NCI-H2227 (cell line): ENCODE data around the gene EIF2B1.
"Not testable (repeated sequence)": the region's sequence is repeated elsewhere in the genome, so short reads cannot be mapped to it uniquely, and the experiment has no call there.

Experiments used
- DNase-seq: peaks from one replicate; lab custom pipeline; 2025; ENCODE audit not compliant: unreplicated experiment; lab: John Stamatoyannopoulos, UW

EIF2B1 gene

GRCh38 chr12:123621101-123621500 is 12.4 kb downstream of the EIF2B1 start:
- no peak for DNase-seq

GRCh38 chr12:123617580-123617979 is 15.9 kb downstream of the EIF2B1 start:
- no peak for DNase-seq

- no peak for DNase-seq
Observed at GRCh38 chr12:123617144-123617543, 16.3 kb downstream of the EIF2B1 start.

GRCh38 chr12:123614531-123614930 is 19.0 kb downstream of the EIF2B1 start:
- no peak for DNase-seq

GRCh38 chr12:123614110-123614509 is 19.4 kb downstream of the EIF2B1 start:
- DNase-seq: no peak

- DNase-seq: no peak
Observed at GRCh38 chr12:123608182-123608581, 25.3 kb downstream of the EIF2B1 start.

- DNase-seq: no peak
Observed at GRCh38 chr12:123607756-123608155, 25.7 kb downstream of the EIF2B1 start.

- DNase-seq: not testable (repeated sequence)
Observed at GRCh38 chr12:123603495-123603894, 30.0 kb downstream of the EIF2B1 start.

- DNase-seq: no peak
Observed at GRCh38 chr12:123602651-123603195, 30.8 kb downstream of the EIF2B1 start.

GRCh38 chr12:123601602-123602489 is 31.6 kb downstream of the EIF2B1 start, which contains the start of gene DDX55:
Gene DDX55 (plus strand): TSS chr12:123602099. CDS start chr12:123602149, 50 bp downstream.
- DNase-seq: peak; percentile 95

GRCh38 chr12:123599721-123600120 is 33.8 kb downstream of the EIF2B1 start:
- no peak for DNase-seq

- DNase-seq: no peak
Observed at GRCh38 chr12:123599310-123599709, 34.2 kb downstream of the EIF2B1 start.

- no peak for DNase-seq
Observed at GRCh38 chr12:123598522-123598921, 35.0 kb downstream of the EIF2B1 start.

- DNase-seq: no peak
Observed at GRCh38 chr12:123597100-123597499, 36.4 kb downstream of the EIF2B1 start.

- DNase-seq: no peak
Observed at GRCh38 chr12:123595729-123596128, 37.8 kb downstream of the EIF2B1 start.

GRCh38 chr12:123591702-123592481 is 41.6 kb downstream of the EIF2B1 start:
- no peak for DNase-seq

GRCh38 chr12:123580772-123581171 is 52.7 kb downstream of the EIF2B1 start:
- DNase-seq: no peak

- DNase-seq: not testable (repeated sequence)
Observed at GRCh38 chr12:123578829-123579228, 54.7 kb downstream of the EIF2B1 start.

- no peak for DNase-seq
Observed at GRCh38 chr12:123578243-123578642, 55.2 kb downstream of the EIF2B1 start.

GRCh38 chr12:123576611-123577010 is 56.9 kb downstream of the EIF2B1 start:
- DNase-seq: no peak

GRCh38 chr12:123573870-123574269 is 59.6 kb downstream of the EIF2B1 start:
- no peak for DNase-seq

- DNase-seq: no peak
Observed at GRCh38 chr12:123572391-123572790, 61.1 kb downstream of the EIF2B1 start.
